SK-N-MC (cell line): ENCODE measurements around the gene TP73.
"Not testable (repeated sequence)": the region's sequence is repeated elsewhere in the genome, so short reads cannot be mapped to it uniquely, and the experiment has no call there.

Source experiments
- DNase-seq: peaks from one replicate; pipeline ENCODE4 v3.0.0-alpha.2; 2011; ENCODE audit warnings: low read depth, low spot score
- H3K27ac ChIP-seq: fragments of 200-600 bp; sonication (generic); 2 replicates; pipeline ENCODE4 v1.5.1; 2016; ENCODE audit warnings: mixed run types
- H3K36me3 ChIP-seq: fragments of 200-600 bp; sonication (generic); 2 replicates; pipeline ENCODE4 v1.6.1; 2017; ENCODE audit warnings: antibody characterized with exemption, low read length, mixed read lengths; ENCODE audit not compliant: insufficient read depth
- H3K4me3 ChIP-seq: fragments of 200-600 bp; sonication (generic); 2 replicates; pipeline ENCODE4 v1.5.1; 2016
- H3K9ac ChIP-seq: fragments of 200-600 bp; sonication (generic); 2 replicates; pipeline ENCODE4 v1.8.0; 2017; ENCODE audit warnings: mixed run types, mixed read lengths; ENCODE audit not compliant: insufficient read length
- H3K9me3 ChIP-seq: fragments of 200-600 bp; sonication (generic); 2 replicates; pipeline ENCODE4 v1.6.1; 2017; ENCODE audit warnings: low read depth, mild to moderate bottlenecking, antibody characterized with exemption, low read length, moderate library complexity, mixed read lengths
- EZH2 ChIP-seq: fragments of 200-600 bp; sonication (generic); IDR thresholded peaks from one replicate; pipeline ENCODE4 v1.6.1; 2017; ENCODE audit warnings: antibody characterized with exemption
- FOXP2 ChIP-seq: optimal IDR thresholded peaks from 2 replicates; pipeline ENCODE3; 2011; ENCODE audit warnings: mild to moderate bottlenecking, moderate library complexity; ENCODE audit not compliant: insufficient read depth; ENCODE audit errors: extremely low read length, control extremely low read depth
- POLR2AphosphoS5 ChIP-seq: IDR thresholded peaks from 2 replicates; pipeline ENCODE4 v1.6.1; 2012; ENCODE audit warnings: mild to moderate bottlenecking, low read depth, low read length, borderline replicate concordance

TP73 gene

GRCh38 chr1:3721955-3722465 is 69.7 kb downstream of the TP73 start:
- Histone ChIP-seq H3K9me3 (no peaks in the 10 kb centered on the region), H3K4me3 (no peak overlapping the region), H3K36me3 (no peaks in the 10 kb centered on the region), H3K9ac (no peak overlapping the region), H3K27ac (no peak overlapping the region)
- TF ChIP-seq FOXP2 = no peak
- DNase-seq = no peak

DNA sequence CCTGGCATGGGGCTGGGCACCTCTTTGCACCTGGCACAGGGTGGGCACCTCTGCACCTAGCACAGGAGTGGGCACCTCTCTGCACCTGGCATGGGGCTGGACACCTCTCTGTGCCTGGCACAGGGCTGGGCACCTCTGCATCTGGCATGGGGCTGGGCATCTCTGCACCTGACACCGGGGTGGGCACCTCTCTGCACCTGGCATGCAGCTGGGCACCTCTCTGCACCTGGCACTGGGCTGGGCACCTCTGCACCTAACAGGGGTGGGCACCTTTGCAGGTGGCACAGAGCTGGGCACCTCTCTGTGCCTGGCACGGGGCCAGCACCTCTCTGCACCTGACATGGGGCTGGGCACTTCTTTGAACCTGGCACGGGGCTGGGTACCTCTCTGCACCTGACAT is 70.5 kb downstream of the TP73 start:
- Histone ChIP-seq H3K36me3 (no peaks in the 10 kb centered on the region), H3K9ac (no peak overlapping the region), H3K9me3 (no peaks in the 10 kb centered on the region), H3K4me3 (no peak overlapping the region), H3K27ac (no peak overlapping the region)
- no peak for TF ChIP-seq POLR2AphosphoS5
- no peak for TF ChIP-seq FOXP2
- TF ChIP-seq EZH2 = no peak
- DNase-seq = no peak

DNA sequence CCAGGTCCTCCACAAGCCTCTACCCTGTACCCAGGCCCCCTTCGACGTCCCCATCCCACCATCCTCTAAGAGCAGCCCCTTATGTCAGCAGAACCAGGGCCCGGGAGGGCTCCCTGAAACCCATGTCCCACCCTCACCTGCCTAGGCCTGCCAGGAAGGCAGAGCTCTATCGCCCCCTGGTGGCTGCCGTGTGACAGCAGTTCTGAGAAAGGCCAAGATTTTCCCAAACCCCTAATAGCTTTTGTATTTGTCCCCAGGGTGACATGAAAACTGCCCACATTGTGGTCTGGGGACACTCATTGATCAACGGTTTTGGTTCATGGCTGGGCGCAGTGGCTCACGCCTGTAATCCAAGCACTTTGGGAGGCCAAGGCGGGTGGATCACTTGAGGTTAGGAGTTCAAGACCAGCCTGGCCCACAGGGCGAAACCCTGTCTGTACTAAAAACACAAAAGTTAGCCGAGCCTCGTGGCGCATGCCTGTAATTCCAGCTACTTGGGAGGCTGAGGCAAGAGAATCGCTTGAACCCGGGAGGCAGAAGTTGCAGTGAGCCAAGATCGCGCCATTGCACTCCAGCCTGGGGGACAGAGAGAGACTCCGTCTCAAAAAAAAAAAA is 72.2 kb downstream of the TP73 start:
- H3K9ac ChIP-seq, H3K9me3 ChIP-seq, DNase-seq, H3K36me3 ChIP-seq, H3K27ac ChIP-seq, H3K4me3 ChIP-seq: not testable (repeated sequence)

DNA sequence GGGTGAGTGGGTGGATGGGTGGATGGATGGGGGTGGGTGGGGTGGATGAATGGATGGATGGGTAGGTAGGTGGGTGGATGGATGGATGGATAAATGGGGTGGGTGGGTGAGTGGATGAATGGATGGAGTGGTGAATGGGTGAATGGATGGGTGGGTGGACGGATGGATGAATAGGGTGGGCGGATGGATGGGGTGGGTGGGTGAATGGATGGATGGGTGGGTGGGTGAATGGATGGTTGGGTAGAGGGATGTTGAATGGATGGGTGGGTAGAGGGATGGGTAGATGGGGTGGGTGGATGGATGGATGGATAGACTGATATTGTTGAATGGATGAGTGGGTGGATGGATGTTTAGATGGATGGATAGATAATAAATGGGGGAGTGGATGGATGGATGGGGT is 73.0 kb downstream of the TP73 start:
- Histone ChIP-seq H3K9me3 (no peaks in the 10 kb centered on the region), H3K27ac (no peak overlapping the region), H3K9ac (no peak overlapping the region), H3K36me3 (no peaks in the 10 kb centered on the region), H3K4me3 (no peak overlapping the region)
- TF ChIP-seq FOXP2 (no peak), EZH2 (no peak), POLR2AphosphoS5 (no peak)
- DNase-seq = no peak

- no peak overlapping the region for H3K27ac ChIP-seq
- H3K36me3 ChIP-seq = no peaks in the 10 kb centered on the region
- H3K9ac ChIP-seq = no peak overlapping the region
- TF ChIP-seq FOXP2 (no peak), EZH2 (no peak), POLR2AphosphoS5 (no peak)
- DNase-seq = no peak
- no peak overlapping the region for H3K4me3 ChIP-seq
- no peaks in the 10 kb centered on the region for H3K9me3 ChIP-seq
Observed at GRCh38 chr1:3727042-3727824, 74.9 kb downstream of the TP73 start.

DNA sequence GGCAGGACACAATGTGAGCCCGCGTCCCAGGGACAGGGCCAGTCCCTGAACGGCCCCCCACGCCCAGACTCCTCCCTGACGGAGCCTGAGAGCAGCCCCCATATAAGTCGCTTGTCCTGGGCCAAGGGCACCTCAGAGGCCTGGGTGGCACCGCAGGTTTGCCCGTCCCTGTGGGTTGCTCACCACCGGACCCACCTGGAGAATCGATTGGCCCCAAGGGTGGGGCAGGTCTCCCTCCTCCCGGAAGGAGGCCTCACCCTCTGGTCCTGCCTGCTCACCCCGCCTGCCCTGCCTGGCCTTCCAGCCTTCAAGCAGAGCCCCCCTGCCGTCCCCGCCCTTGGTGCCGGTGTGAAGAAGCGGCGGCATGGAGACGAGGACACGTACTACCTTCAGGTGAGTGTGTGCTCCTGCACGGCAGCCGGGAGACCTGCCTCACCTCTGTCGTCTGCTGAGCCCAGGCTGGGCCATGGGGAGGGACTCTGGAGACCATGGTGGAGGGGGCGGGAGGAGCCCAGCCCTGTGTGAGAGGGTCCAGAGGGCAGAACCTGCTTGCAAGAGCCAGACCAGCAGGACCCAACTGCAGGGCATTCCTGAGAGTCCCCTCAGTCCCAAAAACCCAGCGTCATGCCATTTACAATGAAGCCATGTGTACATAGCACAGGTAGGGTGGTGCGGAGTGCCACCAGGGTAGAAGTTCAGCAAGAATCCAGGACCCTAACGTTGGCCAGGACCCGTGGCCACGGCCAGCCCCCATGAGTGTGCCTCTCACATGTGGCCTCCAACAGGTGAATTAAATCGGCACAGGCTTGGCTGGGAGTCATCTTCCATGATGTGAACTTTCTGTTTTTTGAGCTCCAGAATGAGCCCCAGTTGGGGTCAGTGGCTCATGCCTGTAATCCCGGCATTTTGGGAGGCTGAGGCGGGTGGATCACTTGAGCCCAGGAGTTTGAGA is 75.8 kb downstream of the TP73 start:
- Histone ChIP-seq H3K4me3 (no peak overlapping the region), H3K9ac (no peak overlapping the region), H3K36me3 (no peaks in the 10 kb centered on the region), H3K9me3 (no peaks in the 10 kb centered on the region), H3K27ac (no peak overlapping the region)
- DNase-seq = no peak
- TF ChIP-seq POLR2AphosphoS5 (no peak), FOXP2 (no peak), EZH2 (no peak)

GRCh38 chr1:3729594-3730542 is 77.6 kb downstream of the TP73 start:
- no peaks in the 10 kb centered on the region for H3K36me3 ChIP-seq
- no peaks in the 10 kb centered on the region for H3K9me3 ChIP-seq
- H3K4me3 ChIP-seq = no peak overlapping the region
- no peak for DNase-seq
- no peak overlapping the region for H3K27ac ChIP-seq
- H3K9ac ChIP-seq = no peak overlapping the region
- TF ChIP-seq EZH2 = no peak
- no peak for TF ChIP-seq POLR2AphosphoS5
- TF ChIP-seq FOXP2 = no peak
